Fibroblast of skin of abdomen (primary cell): Measurements from ENCODE around the gene CXCL1.
A peak's percentile ranks its signal among the peaks of the same experiment; 100 is the strongest.

Experiments used
- DNase-seq: peaks from one replicate; pipeline ENCODE4 v3.0.0-alpha.2; 2013

The CXCL1 gene

GRCh38 chr4:73852771-73853170 lies 16.4 kb upstream of the CXCL1 start:
- no peak for DNase-seq

- no peak for DNase-seq
Observed at GRCh38 chr4:73853246-73853704, 15.9 kb upstream of the CXCL1 start, which contains the start of gene PF4V1. Gene PF4V1, plus strand, starts transcription at chr4:73853296. Its CDS starts 67 bp downstream, at chr4:73853363.

GRCh38 chr4:73853718-73854473 lies 15.3 kb upstream of the CXCL1 start:
- no peak for DNase-seq

GRCh38 chr4:73855406-73855805 lies 13.8 kb upstream of the CXCL1 start:
- no peak for DNase-seq

GRCh38 chr4:73856518-73856917 lies 12.7 kb upstream of the CXCL1 start:
- DNase-seq, result peak; percentile 53

- peak; percentile 51 for DNase-seq
Observed at GRCh38 chr4:73859614-73860088, 9.5 kb upstream of the CXCL1 start.

GRCh38 chr4:73860181-73860580 lies 9.0 kb upstream of the CXCL1 start:
- no peak for DNase-seq

GRCh38 chr4:73860917-73861316 lies 8.3 kb upstream of the CXCL1 start:
- DNase-seq, result no peak

GRCh38 chr4:73862322-73862721 lies 6.9 kb upstream of the CXCL1 start:
- DNase-seq, result no peak

- DNase-seq, result no peak
Observed at GRCh38 chr4:73864365-73864764, 4.8 kb upstream of the CXCL1 start.

GRCh38 chr4:73864961-73865360 lies 4.2 kb upstream of the CXCL1 start:
- no peak for DNase-seq

GRCh38 chr4:73865431-73866096 lies 3.6 kb upstream of the CXCL1 start:
- no peak for DNase-seq

- no peak for DNase-seq
Observed at GRCh38 chr4:73866246-73866645, 2.9 kb upstream of the CXCL1 start.

GRCh38 chr4:73867783-73868182 lies 1.4 kb upstream of the CXCL1 start:
- no peak for DNase-seq

GRCh38 chr4:73868206-73869129 lies 725 bp upstream of the CXCL1 start:
- no peak for DNase-seq

- DNase-seq, result no peak
Observed at GRCh38 chr4:73870260-73870659, 1.1 kb downstream of the CXCL1 start.

- peak; percentile 33 for DNase-seq
Observed at GRCh38 chr4:73870768-73871167, 1.6 kb downstream of the CXCL1 start.

GRCh38 chr4:73871511-73872310 lies 2.5 kb downstream of the CXCL1 start:
- DNase-seq, result no peak

- DNase-seq, result no peak
Observed at GRCh38 chr4:73872316-73873108, 3.3 kb downstream of the CXCL1 start.

- DNase-seq, result no peak
Observed at GRCh38 chr4:73874386-73874785, 5.2 kb downstream of the CXCL1 start.

GRCh38 chr4:73875401-73875800 lies 6.2 kb downstream of the CXCL1 start:
- DNase-seq, result no peak
